ENCODE results near the gene UBA52.

DNA sequence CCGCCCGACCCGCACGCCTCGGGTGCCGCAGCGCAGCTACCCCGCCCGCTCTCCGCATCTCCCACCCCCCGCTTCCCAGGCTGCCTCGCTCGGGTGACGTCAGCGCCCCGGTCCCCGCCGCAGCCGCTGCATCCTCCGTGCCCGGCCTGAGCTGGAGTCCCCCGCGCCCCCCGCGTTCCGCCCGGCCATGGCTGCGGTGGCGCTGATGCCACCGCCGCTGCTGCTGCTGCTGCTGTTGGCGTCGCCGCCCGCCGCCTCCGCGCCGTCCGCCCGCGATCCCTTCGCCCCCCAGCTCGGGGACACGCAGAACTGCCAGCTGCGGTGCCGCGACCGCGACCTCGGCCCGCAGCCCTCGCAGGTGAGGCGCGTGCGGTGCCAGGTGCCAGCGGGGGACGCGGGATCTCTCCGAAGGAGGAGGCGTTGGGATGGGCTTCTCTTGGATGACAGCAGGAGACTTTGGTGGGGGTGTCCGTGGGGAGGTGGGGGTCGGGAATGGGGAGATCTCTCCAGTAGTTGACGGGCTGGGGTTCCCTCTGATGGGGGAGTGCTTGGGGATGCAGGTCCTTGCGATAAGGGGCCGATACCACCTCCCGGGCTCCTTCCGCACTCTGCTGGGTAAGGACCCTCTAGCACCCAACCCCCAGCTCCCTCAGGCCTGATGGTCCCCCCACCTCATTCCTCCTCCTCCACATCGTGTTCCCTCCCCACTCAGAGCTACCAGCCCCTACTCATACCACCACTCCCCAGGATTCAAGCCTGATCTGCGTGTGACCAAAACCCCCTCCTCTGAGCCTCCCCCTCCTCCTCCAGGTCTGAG, 41.3 kb downstream of the UBA52 start, which contains the start of gene TMEM59L:
- TF ChIP-seq, protein P1, sequence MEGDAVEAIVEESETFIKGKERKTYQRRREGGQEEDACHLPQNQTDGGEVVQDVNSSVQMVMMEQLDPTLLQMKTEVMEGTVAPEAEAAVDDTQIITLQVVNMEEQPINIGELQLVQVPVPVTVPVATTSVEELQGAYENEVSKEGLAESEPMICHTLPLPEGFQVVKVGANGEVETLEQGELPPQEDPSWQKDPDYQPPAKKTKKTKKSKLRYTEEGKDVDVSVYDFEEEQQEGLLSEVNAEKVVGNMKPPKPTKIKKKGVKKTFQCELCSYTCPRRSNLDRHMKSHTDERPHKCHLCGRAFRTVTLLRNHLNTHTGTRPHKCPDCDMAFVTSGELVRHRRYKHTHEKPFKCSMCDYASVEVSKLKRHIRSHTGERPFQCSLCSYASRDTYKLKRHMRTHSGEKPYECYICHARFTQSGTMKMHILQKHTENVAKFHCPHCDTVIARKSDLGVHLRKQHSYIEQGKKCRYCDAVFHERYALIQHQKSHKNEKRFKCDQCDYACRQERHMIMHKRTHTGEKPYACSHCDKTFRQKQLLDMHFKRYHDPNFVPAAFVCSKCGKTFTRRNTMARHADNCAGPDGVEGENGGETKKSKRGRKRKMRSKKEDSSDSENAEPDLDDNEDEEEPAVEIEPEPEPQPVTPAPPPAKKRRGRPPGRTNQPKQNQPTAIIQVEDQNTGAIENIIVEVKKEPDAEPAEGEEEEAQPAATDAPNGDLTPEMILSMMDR (conservative IDR thresholded peaks at IDR 0.05; ENCODE audit: low read depth in 2 of 2) = no peak
- no peak for TF ChIP-seq POLR2AphosphoS5 (IDR thresholded peaks at IDR 0.05; ENCODE audit: low read depth)
